GM19395 (cell line): Measurements from ENCODE around the gene ADA.

Experiments
- ATAC-seq: cut with Tn5 transposase; IDR thresholded peaks from one replicate; pipeline ENCODE4 v1.9.1; 2021; ENCODE audit warnings: mild to moderate bottlenecking, moderate library complexity; ENCODE audit not compliant: unreplicated experiment

Gene ADA

DNA sequence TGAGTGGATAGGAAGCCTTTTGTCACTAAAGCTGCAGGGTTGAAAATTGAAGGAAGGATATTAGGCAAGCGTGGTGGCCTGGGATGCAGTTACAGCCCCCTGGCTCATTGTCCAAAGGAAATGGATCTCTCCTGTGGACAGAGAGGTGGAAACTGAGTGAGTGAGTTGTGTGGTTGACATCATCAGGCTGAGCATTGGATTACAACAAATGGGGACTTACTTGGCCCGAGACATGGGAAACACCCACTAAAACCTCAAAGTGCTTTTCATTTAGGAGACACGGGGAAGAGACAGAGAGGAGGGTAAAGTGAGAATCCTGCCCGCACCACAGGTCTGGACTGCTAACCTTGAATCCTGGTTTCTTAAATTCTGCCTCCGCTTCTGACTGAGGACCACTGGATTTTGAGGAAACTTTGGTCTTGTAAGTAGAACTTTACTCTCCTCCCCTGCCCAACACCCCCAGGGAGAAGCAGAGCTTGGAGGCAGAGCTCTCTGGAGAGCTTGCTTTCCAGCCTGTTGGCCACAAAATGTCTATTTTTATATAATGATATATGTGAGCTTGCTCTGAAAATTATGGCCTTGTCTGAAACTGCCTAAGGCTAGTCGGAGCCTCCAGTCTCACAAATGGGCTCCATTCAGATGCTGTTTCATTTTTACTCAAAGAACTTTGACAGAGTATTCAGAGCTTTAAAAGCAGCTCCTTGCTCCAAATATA lies 69.0 kb downstream of the ADA start, which contains the start of gene PKIG:
TSS of gene PKIG (plus strand) at position 269 of the 715 bp plus-strand sequence. CDS start 31,978 bp downstream, outside the sequence.
- ATAC-seq: no peak

DNA sequence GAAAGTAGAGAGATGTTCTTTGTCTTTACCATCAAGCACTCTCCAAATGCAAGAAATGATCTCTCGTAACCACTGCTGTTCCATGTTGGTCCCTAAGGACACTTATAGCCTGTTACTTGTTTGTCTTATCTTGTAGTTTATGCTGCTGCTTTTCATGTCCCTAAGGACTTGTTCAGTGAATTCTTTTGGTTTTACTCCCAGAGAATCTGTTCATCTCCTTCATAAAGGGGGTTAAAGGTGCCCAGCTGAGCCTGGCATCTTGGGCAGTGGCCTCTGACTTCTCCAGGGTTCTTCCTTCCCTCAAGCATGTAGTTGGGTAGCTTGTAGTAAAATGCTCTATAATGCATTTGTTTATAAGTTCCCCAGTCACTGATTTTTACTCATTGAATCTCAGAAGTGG lies 70.0 kb downstream of the ADA start:
- no peak for ATAC-seq

DNA sequence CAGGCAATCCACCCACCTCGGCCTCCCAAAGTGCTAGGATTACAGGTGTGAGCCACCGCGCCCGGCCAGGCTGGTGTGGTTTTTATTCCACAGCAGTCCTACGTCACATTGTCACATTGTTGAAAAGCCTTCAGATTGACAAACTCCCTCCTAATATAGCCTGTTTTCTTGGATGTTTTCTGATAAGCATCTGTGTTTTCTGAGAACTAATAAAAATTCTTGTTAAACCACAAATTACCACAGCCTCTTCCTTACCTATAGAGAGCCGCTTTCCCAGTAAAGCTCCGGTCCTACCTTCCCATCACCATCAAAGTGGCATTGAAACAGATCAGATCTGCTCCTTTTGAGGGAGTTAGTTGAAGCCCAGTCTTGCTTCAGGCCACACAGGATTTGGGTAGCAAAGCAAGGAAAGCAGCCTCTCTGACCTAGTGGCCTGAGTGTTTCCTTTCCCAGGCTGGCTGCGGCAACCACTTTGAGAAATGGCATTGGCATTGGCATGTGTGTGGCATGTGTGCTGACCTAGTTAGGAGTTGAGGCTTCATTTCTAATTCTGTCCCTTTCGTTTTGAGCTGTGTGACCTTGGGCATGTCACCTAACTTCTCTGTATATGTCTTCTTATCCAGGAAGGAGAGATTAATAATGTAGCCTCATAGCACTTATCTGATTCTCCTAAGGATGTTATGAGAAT lies 70.8 kb downstream of the ADA start:
- ATAC-seq: no peak

DNA sequence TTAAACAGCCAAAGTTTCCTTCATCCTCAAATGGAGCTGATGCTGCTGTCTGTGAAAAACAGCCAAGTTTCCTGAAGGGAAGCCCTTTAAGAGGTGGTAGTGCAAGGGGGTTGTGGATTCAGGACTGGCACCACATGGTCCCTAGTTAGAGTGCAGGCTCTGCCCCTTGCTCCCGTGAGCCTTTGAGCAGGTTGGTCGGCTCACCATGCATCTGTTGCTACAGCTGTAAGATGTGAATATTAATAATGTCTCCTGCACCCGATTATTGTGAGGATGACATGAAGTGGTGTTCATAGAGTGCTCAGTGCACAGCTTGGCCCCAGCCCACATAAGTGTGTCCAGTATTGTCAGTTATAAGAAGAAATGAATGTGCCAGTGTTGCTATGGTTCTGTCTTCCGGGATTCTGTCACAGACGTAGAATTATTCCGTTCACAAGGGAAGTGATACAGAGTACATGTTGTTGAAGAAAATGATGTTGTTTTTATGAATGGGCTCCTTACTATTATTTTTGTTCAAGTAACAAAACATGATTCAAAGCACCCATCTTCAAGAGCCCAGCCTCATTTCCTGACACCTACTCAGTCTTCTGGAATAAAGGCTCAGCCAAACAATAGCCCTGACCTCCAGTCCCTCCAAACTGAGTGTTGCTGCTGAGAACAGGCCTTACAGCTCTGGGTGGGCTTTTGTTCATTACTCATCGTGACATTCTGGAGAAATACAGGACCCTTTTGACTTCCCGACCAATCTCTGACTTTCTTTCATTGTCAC lies 72.0 kb downstream of the ADA start:
- ATAC-seq: no peak

DNA sequence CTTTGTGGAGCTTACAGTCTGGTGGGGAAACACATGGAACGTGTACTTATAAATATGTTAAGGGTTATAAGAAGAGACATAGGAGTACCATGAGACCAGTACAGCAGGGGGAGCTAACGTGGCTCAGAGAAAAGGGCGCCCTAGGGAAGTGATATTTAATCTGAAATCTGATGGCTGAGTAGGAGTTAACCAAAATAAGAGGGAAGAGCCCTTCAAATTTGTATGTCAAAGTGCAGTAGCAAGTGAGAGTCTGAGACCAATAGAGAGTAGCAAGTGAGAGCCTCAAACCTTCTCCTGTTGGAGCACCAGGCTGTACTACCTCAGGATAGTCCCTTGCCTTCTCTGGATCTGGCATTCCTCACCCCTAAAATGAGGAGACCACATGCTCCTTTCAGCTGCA lies 75.2 kb downstream of the ADA start:
- ATAC-seq: no peak

DNA sequence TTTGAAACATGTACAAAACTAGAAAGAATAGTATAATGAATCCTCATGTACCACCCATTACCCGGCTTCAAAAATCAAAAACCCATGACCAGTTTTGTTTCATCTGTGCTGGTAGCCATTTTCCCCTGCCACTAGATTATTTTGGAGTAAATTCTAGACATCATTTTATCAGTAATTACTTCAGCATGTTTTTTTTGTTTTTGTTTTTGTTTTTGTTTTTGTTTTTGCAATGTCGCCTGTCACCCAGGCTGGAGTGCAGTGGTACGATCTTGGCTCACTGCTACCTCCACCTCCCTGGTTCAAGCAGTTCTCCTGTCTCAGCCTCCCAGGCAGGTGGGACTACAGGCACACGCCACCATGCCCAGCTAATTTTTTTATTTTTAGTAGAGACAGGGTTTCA lies 77.1 kb downstream of the ADA start:
- no peak for ATAC-seq

DNA sequence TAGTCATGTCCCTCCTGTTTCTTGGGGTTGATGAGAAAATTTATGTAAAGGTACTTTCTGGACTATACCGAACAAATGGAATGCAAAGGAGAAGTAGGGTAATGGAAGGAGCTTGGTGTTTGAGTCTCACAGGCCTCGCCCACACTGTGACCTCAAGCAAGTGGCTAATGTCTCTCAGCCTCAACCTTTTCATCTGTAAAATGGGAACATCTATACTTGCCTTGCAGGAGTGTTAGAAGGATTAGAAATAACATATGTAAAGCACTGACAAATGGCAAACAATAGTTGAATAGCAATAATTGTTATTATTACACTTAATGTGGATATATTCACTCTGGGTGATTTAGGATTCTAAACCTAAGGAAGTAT lies 78.0 kb downstream of the ADA start:
- ATAC-seq: no peak

DNA sequence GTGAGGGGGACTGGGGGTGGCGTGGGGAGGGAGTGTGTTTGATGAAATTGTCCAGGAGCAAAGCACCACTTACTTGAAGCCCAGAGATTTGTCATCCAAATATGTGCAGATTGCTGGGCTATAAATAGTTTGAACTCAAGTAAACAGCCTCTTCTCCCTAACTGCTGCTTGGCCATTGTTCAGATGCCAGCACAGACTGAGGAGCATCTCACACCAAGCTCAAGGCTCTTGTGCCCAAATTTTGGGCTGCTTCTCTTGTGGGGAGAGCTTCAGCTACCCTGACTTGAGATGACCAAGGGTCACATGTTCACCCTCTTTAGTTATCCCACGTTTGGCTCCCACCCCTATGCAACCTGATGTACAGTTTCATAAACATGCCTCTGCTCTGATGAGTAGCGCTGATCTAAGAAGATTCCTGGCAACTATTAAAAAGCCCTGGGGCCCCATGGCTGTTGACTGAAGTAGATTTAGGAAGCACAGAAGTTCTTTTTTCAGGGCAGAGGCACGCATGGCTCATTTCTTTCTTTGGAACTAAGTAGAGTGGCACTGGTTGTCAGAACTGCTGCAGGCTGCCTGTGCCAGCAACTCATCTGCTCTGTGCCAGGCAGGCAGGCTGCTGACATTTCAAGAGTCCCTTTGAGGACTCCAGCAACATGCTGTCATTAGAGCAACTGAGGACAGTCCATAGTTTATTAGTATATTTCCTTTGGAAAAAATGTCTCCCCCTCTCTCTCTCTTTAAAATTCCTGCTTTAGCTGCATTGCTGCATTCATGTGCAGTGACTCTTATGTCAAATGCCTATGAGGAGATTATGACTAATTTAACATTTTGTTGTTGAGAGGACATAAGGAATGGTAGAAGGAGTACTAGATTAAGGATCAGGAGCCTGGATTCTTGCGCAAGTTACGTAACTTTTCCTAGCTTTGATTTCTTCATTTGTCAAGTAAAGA lies 78.7 kb downstream of the ADA start:
- ATAC-seq: no peak

DNA sequence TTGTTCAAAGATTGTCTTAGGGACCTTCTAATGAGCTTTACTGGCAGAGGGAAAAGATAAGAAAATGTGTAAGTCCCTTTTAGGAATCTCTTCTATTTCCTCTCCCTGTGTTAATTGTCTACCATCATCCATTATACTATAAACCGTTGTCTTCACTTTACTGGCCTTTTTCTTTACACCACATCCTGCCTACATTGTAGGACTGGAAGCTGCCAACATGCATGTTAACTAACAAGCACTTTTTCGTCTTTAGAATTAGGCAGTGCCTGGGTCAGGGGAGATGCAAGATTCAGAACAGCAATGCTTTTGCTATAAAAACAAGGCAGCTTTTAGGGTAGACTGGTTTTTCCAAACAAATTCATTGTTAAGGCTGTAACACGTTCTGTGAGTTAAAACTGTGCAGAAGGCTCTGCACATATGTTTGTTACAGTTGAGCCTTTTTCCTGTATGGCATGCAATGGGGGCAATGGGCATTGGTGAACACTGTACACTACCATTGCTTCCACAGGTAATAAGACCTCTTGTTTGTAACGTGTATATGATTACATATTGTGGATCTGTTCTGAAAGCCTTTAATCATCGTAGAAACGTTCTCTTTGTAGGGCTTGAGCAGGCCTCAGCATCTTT lies 80.0 kb downstream of the ADA start:
- no peak for ATAC-seq

DNA sequence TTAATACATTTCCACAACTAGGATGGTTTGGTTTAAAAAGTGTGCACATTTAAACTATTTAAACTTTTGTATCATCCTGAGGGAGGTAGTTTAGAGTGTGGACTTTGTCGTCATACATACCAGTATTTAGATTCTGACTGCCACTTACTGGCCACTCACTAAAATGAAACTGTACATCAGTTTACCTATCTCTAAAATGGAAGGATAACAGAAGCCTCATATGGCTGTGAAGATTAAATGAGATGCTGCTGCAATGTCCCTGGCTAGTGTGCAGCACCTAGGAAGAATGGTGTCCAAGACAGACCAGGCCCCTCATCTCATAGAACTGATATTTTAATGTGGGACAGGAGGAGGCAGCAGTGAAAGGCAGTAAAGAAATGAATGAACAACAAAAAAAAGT lies 81.1 kb downstream of the ADA start:
- no peak for ATAC-seq
